Measurements from ENCODE around the gene CACNG4.

CACNG4 gene

GRCh38 chr17:67050066-67050465, 85.6 kb downstream of the CACNG4 start:
- Histone ChIP-seq H3K36me3 (no peaks in the 10 kb centered on the region), H3K4me3 (ENCODE audit: low read depth in 1 of 2, low read length in 1 of 2) (no peak overlapping the region), H3K4me1 (ENCODE audit: control insufficient read depth in 1 of 2, insufficient read depth in 1 of 2, low read depth in 1 of 2, low read length in 1 of 2) (no peaks in the 10 kb centered on the region), H3K9me3 (no peaks in the 10 kb centered on the region), H3K27me3 (no peaks in the 10 kb centered on the region), H3K27ac (no peak overlapping the region)
- no peak for TF ChIP-seq CTCF (IDR thresholded peaks at IDR 0.05)

DNA sequence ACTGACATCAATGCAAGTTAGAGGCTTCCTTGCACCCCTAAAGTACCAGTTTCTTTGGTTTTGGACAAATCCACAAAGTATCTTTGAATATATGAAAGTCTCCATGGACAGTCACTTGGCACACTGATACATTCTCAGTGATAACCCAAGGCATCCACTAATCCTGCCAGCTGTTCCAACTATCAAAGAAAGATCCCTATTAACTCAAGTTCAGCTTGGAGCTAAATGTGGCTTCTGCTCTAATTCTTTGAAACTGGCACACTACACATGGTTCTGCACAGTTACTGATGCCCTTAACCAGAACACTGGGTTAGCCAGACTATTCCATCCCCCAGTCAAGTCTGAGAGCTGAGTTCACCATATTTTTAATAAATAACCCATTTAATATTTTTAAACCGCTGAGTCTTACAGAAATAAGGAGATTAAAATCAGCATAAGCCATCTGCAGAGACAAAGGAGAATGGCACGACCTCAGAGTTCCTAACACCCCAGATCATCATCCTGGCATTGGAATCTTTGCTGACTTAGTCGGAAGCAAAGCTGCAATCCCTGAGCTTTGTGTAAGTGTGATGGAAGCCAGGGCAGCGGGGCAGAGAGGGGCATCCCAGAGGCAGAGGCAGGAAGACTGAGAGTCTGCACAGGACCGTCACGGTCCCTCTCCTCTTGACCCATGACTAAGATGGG, 86.1 kb downstream of the CACNG4 start:
- no peaks in the 10 kb centered on the region for H3K9me3 ChIP-seq
- no peak overlapping the region for H3K27ac ChIP-seq
- no peaks in the 10 kb centered on the region for H3K27me3 ChIP-seq
- TF ChIP-seq CTCF (IDR thresholded peaks at IDR 0.05) = no peak
- no peak overlapping the region for H3K4me3 ChIP-seq (ENCODE audit: low read depth in 1 of 2, low read length in 1 of 2)
- no peaks in the 10 kb centered on the region for H3K4me1 ChIP-seq (ENCODE audit: control insufficient read depth in 1 of 2, insufficient read depth in 1 of 2, low read depth in 1 of 2, low read length in 1 of 2)
- H3K36me3 ChIP-seq = no peaks in the 10 kb centered on the region

- no peaks in the 10 kb centered on the region for H3K9me3 ChIP-seq
- no peak overlapping the region for H3K27ac ChIP-seq
- H3K36me3 ChIP-seq = no peaks in the 10 kb centered on the region
- H3K4me3 ChIP-seq (ENCODE audit: low read depth in 1 of 2, low read length in 1 of 2) = no peak overlapping the region
- H3K4me1 ChIP-seq (ENCODE audit: control insufficient read depth in 1 of 2, insufficient read depth in 1 of 2, low read depth in 1 of 2, low read length in 1 of 2) = no peaks in the 10 kb centered on the region
- no peak for TF ChIP-seq CTCF (IDR thresholded peaks at IDR 0.05)
- H3K27me3 ChIP-seq = no peaks in the 10 kb centered on the region
These were observed 86.6 kb downstream of the CACNG4 start for GRCh38 chr17:67051155-67051538.

GRCh38 chr17:67051837-67052236, 87.3 kb downstream of the CACNG4 start:
- Histone ChIP-seq H3K36me3 (no peaks in the 10 kb centered on the region), H3K9me3 (no peaks in the 10 kb centered on the region), H3K4me1 (ENCODE audit: control insufficient read depth in 1 of 2, insufficient read depth in 1 of 2, low read depth in 1 of 2, low read length in 1 of 2) (no peaks in the 10 kb centered on the region), H3K27ac (no peak overlapping the region), H3K27me3 (no peaks in the 10 kb centered on the region), H3K4me3 (ENCODE audit: low read depth in 1 of 2, low read length in 1 of 2) (no peak overlapping the region)
- TF ChIP-seq CTCF (IDR thresholded peaks at IDR 0.05) = no peak

DNA sequence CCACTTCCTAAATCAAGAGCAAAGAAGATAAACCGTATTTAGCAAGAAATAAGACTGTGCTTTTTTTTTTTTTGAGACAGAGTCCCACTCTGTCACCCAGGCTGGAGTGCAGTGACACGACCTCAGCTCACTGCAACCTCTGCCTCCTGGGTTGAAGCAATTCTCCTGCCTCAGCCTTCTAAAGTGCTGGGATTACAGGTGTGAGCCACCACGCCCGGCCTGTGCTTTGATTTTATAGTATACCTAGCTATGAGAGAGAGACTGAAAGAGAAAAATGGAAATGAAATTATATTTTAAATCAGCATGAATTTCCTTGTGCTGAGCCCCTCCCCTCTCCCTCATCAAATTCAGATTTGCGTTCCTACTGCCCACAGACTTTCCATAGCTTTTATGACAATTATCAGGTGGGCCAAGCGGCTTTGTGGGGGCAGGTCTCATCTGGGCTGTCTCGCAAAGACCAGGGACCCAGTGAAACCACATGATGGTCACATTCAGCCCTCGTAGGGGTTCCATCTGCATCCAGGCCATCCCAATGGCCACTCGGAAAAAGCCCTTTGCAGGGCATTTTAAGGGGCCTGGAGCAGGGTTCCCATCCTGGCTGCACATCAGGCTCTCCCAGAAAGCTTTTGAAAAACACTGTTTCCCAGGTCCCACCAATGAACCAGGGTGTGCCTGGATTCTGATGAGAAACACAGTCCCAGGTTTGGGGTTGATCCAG, 88.4 kb downstream of the CACNG4 start:
- H3K4me3 ChIP-seq (ENCODE audit: low read depth in 1 of 2, low read length in 1 of 2) = no peak overlapping the region
- H3K27ac ChIP-seq = no peak overlapping the region
- no peaks in the 10 kb centered on the region for H3K27me3 ChIP-seq
- no peak for TF ChIP-seq CTCF (IDR thresholded peaks at IDR 0.05)
- no peaks in the 10 kb centered on the region for H3K9me3 ChIP-seq
- H3K36me3 ChIP-seq = no peaks in the 10 kb centered on the region
- no peaks in the 10 kb centered on the region for H3K4me1 ChIP-seq (ENCODE audit: control insufficient read depth in 1 of 2, insufficient read depth in 1 of 2, low read depth in 1 of 2, low read length in 1 of 2)
